GM23248 (cell line): ENCODE data around the gene C10orf71. TPM values are rescaled to one million over a fixed set of nuclear protein-coding genes. Genes with fewer than 3 reads are reported as not detected.

ENCODE experiments used
- DNase-seq: peaks from one replicate; pipeline ENCODE4 v3.0.0-alpha.2; 2015
- H2AFZ ChIP-seq: fragments of 200-600 bp; sonication (generic); 2 replicates; pipeline ENCODE4 v1.6.1; 2016; ENCODE audit warnings: antibody characterized with exemption
- H3F3A ChIP-seq: fragments of 200-600 bp; sonication (generic); 2 replicates; pipeline ENCODE4 v1.6.1; 2016; ENCODE audit warnings: mild to moderate bottlenecking, antibody characterized with exemption, mixed run types; ENCODE audit not compliant: insufficient read depth
- H3K27ac ChIP-seq: fragments of 200-600 bp; sonication (generic); 2 replicates; pipeline ENCODE4 v1.5.1; 2016; ENCODE audit warnings: mild to moderate bottlenecking
- H3K27me3 ChIP-seq: fragments of 200-600 bp; sonication (generic); replicated peaks from 2 replicates; pipeline ENCODE4 v1.6.1; 2016; ENCODE audit warnings: mild to moderate bottlenecking; ENCODE audit not compliant: insufficient read depth
- H3K36me3 ChIP-seq: fragments of 200-600 bp; sonication (generic); 2 replicates; pipeline ENCODE4 v1.6.1; 2016; ENCODE audit warnings: low read depth, mild to moderate bottlenecking
- H3K4me1 ChIP-seq: fragments of 200-600 bp; sonication (generic); 2 replicates; pipeline ENCODE4 v1.6.1; 2016; ENCODE audit warnings: mild to moderate bottlenecking; ENCODE audit not compliant: insufficient read depth
- H3K4me2 ChIP-seq: fragments of 200-600 bp; sonication (generic); one replicate; pipeline ENCODE4 v1.6.1; 2016; ENCODE audit warnings: mild to moderate bottlenecking; ENCODE audit not compliant: unreplicated experiment
- H3K4me3 ChIP-seq: fragments of 200-600 bp; sonication (generic); 2 replicates; pipeline ENCODE4 v1.5.1; 2016; ENCODE audit warnings: mild to moderate bottlenecking
- H3K79me2 ChIP-seq: fragments of 200-600 bp; sonication (generic); 2 replicates; pipeline ENCODE4 v1.6.1; 2016; ENCODE audit warnings: mild to moderate bottlenecking; ENCODE audit not compliant: insufficient read depth
- H3K9ac ChIP-seq: fragments of 200-600 bp; sonication (generic); 2 replicates; pipeline ENCODE4 v1.6.1; 2016; ENCODE audit warnings: mild to moderate bottlenecking
- H3K9me2 ChIP-seq: fragments of 200-600 bp; sonication (generic); 2 replicates; pipeline ENCODE4 v1.6.1; 2016; ENCODE audit warnings: mixed run types, mild to moderate bottlenecking, moderate library complexity; ENCODE audit not compliant: insufficient read depth
- H3K9me3 ChIP-seq: fragments of 200-600 bp; sonication (generic); one replicate; pipeline ENCODE4 v1.6.1; 2017; ENCODE audit warnings: low read depth
- H4K20me1 ChIP-seq: fragments of 200-600 bp; sonication (generic); 2 replicates; pipeline ENCODE4 v1.6.0; 2016; ENCODE audit not compliant: insufficient read depth
- EZH2 ChIP-seq: fragments of 200-600 bp; sonication (generic); IDR thresholded peaks from 2 replicates; pipeline ENCODE4 v1.6.1; 2018; ENCODE audit warnings: antibody characterized with exemption, mild to moderate bottlenecking; ENCODE audit not compliant: insufficient read depth, poor library complexity, severe bottlenecking
- EZH2phosphoT487 ChIP-seq: fragments of 200-600 bp; sonication (generic); IDR thresholded peaks from 2 replicates; pipeline ENCODE4 v1.6.1; 2018; ENCODE audit warnings: antibody characterized with exemption, moderate library complexity, mild to moderate bottlenecking, low read depth; ENCODE audit not compliant: insufficient read depth
- WGBS, 2 experiments: methylation state at CpG; one replicate each; pipeline ENCODE4 v1.1.6; 2015 to 2017; ENCODE audit warnings: low lambda C conversion rate in 2 of 2, low coverage in 1 of 2; ENCODE audit errors: missing lambda C conversion rate in 2 of 2; 5-methylcytosine and 5-hydroxymethylcytosine counted together
- in situ Hi-C: fragments of 300-500 bp; cut with MboI; formaldehyde crosslinking; loops from 2 replicates; pipeline ENCODE4 v1.15.0; 2020
- polyA plus RNA-seq: library from polyadenylated mRNA; unstranded; fragments of >200 nt; fragmentation: Nextera tagmentation; extraction: Ambion mirVana; gene quantifications from 2 replicates; pipeline ENCODE4 v1.2.1, GENCODE V29; 2016
- total RNA-seq: library from RNA; depleted of rRNA; stranded (reverse); fragments of >200 nt; shearing (Covaris generic); gene quantifications from 2 replicates; pipeline ENCODE4 v1.2.3, GENCODE V29; 2014

The C10orf71 gene
- total and polyA plus RNA-seq, 2 experiments from 2014 or later, result not detected

- no peak overlapping the region for H3K4me3 ChIP-seq
- H3K27ac ChIP-seq, result no peak overlapping the region
- H3K36me3 ChIP-seq, result no peaks in the 10 kb centered on the region
- no peak overlapping the region for H3K4me2 ChIP-seq
- no peaks in the 10 kb centered on the region for H4K20me1 ChIP-seq
- H3K9me3 ChIP-seq, result no peaks in the 10 kb centered on the region
- H3K27me3 ChIP-seq, result peaks cover 38% of the 10 kb centered on the region
- DNase-seq, result no peak
- no peak overlapping the region for H2AFZ ChIP-seq
- H3F3A ChIP-seq, result no peaks in the 10 kb centered on the region
- no peak for TF ChIP-seq EZH2phosphoT487
- TF ChIP-seq EZH2, result no peak
- no peak overlapping the region for H3K9ac ChIP-seq
- no peaks in the 10 kb centered on the region for H3K9me2 ChIP-seq
- no peaks in the 10 kb centered on the region for H3K4me1 ChIP-seq
- WGBS, 2 experiments, result 55 to 60% methylated on average over 2 of the region's 2 CpGs
- in situ Hi-C loops, result no loop called here
- H3K79me2 ChIP-seq, result no peaks in the 10 kb centered on the region
Measured at GRCh38 chr10:49302088-49302487, 3.1 kb downstream of the C10orf71 start.

GRCh38 chr10:49303711-49304110 lies 4.7 kb downstream of the C10orf71 start:
- no peaks in the 10 kb centered on the region for H3K9me2 ChIP-seq
- H3K4me3 ChIP-seq, result no peak overlapping the region

DNA sequence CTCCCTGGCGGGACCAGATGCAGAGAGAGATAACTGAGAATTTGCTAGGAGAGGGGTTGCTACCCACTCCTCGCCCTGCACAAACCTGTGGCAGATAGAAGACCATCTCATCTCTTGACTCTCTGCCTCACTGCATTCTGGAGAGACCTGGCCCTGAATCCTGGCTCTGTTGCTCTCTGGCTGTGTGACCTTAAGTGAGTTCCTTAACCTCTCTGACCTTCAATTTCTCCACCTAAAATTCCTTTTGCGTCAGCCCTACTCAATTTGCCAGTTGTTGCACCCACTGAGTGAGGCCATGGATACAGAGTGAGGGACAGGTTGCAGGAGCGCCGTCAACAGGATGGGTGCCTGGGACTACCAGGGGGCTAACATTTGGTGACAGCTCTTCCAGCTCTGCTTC lies 5.2 kb downstream of the C10orf71 start:
- Histone ChIP-seq H3F3A (no peaks in the 10 kb centered on the region), H3K4me3 (no peak overlapping the region), H4K20me1 (no peaks in the 10 kb centered on the region), H3K27me3 (peaks cover 22% of the 10 kb centered on the region), H3K9me2 (no peaks in the 10 kb centered on the region), H3K4me1 (no peaks in the 10 kb centered on the region), H2AFZ (no peak overlapping the region), H3K27ac (no peak overlapping the region), H3K79me2 (no peaks in the 10 kb centered on the region), H3K9ac (no peak overlapping the region), H3K36me3 (no peaks in the 10 kb centered on the region), H3K4me2 (no peak overlapping the region), H3K9me3 (no peaks in the 10 kb centered on the region)
- DNase-seq, result no peak
- in situ Hi-C loops, result no loop called here
- TF ChIP-seq EZH2, result no peak
- TF ChIP-seq EZH2phosphoT487, result no peak
- WGBS, 2 experiments, result 55 to 58% methylated on average over 5 of the region's 5 CpGs

More at GRCh38 chr10:49303711-49304110, 4.7 kb downstream of the C10orf71 start:
- peaks cover 26% of the 10 kb centered on the region for H3K27me3 ChIP-seq
- no peak for DNase-seq
- in situ Hi-C loops, result no loop called here
- no peaks in the 10 kb centered on the region for H3F3A ChIP-seq
- no peak for TF ChIP-seq EZH2phosphoT487
- TF ChIP-seq EZH2, result no peak
- H2AFZ ChIP-seq, result no peak overlapping the region
- H3K9me3 ChIP-seq, result no peaks in the 10 kb centered on the region
- WGBS, 2 experiments, result 58 to 76% methylated on average over 1 of the region's 1 CpG
- no peaks in the 10 kb centered on the region for H4K20me1 ChIP-seq
- H3K36me3 ChIP-seq, result no peaks in the 10 kb centered on the region
- no peak overlapping the region for H3K27ac ChIP-seq
- no peak overlapping the region for H3K9ac ChIP-seq
- no peak overlapping the region for H3K4me2 ChIP-seq
- no peaks in the 10 kb centered on the region for H3K4me1 ChIP-seq
- H3K79me2 ChIP-seq, result no peaks in the 10 kb centered on the region

GRCh38 chr10:49307921-49308320 lies 9.0 kb downstream of the C10orf71 start:
- TF ChIP-seq EZH2phosphoT487, result no peak
- TF ChIP-seq EZH2, result no peak
- Histone ChIP-seq H3K9me2 (no peaks in the 10 kb centered on the region), H3K4me1 (no peaks in the 10 kb centered on the region), H3K79me2 (no peaks in the 10 kb centered on the region), H3K27me3 (peaks cover 20% of the 10 kb centered on the region), H3K4me2 (no peak overlapping the region), H2AFZ (no peak overlapping the region), H3K4me3 (no peak overlapping the region), H3K9ac (no peak overlapping the region), H3F3A (no peaks in the 10 kb centered on the region), H3K9me3 (no peaks in the 10 kb centered on the region), H3K27ac (no peak overlapping the region), H3K36me3 (no peaks in the 10 kb centered on the region), H4K20me1 (no peaks in the 10 kb centered on the region)
- no peak for DNase-seq
- in situ Hi-C loops, result no loop called here
- WGBS, 2 experiments, result 75 to 89% methylated on average over 1 of the region's 1 CpG

- no peaks in the 10 kb centered on the region for H3K9me2 ChIP-seq
- 63 to 73% methylated on average over 4 to 5 of the region's 5 CpGs for WGBS, 2 experiments
- no peaks in the 10 kb centered on the region for H3K36me3 ChIP-seq
- in situ Hi-C loops, result no loop called here
- H3K4me2 ChIP-seq, result no peak overlapping the region
- peaks cover 17% of the 10 kb centered on the region for H3K27me3 ChIP-seq
- H3K27ac ChIP-seq, result no peak overlapping the region
- H3K9me3 ChIP-seq, result no peaks in the 10 kb centered on the region
- H2AFZ ChIP-seq, result no peak overlapping the region
- H3K79me2 ChIP-seq, result no peaks in the 10 kb centered on the region
- H3K9ac ChIP-seq, result no peak overlapping the region
- no peaks in the 10 kb centered on the region for H3K4me1 ChIP-seq
- no peak for DNase-seq
- no peaks in the 10 kb centered on the region for H4K20me1 ChIP-seq
- H3K4me3 ChIP-seq, result no peak overlapping the region
- TF ChIP-seq EZH2phosphoT487, result no peak
- no peak for TF ChIP-seq EZH2
- no peaks in the 10 kb centered on the region for H3F3A ChIP-seq
Measured at GRCh38 chr10:49308881-49309280, 9.9 kb downstream of the C10orf71 start.
